WTC11 (cell line): ENCODE data around the gene PSMF1.

Source experiments
- CREB1 ChIP-seq: sonication (generic); formaldehyde crosslinking; IDR thresholded peaks from 2 replicates; pipeline ENCODE4 v1.8.0; 2023; ENCODE audit warnings: mild to moderate bottlenecking, missing genetic modification reagents
- CREM ChIP-seq: sonication (generic); formaldehyde crosslinking; IDR thresholded peaks from 2 replicates; pipeline ENCODE4 v1.8.1; 2022; ENCODE audit warnings: mild to moderate bottlenecking, missing genetic modification reagents, moderate library complexity
- CTCF ChIP-seq: fragments of 200-600 bp; IDR thresholded peaks from 2 replicates; pipeline ENCODE4 v1.8.0; 2022; ENCODE audit warnings: antibody characterized with exemption
- ESRRA ChIP-seq: sonication (generic); formaldehyde crosslinking; IDR thresholded peaks from 2 replicates; pipeline ENCODE4 v1.8.1; 2022; ENCODE audit warnings: mild to moderate bottlenecking, missing genetic modification reagents, borderline replicate concordance
- MXD4 ChIP-seq: fragments of 250-450 bp; sonication (Bioruptor Pico); IDR thresholded peaks from 2 replicates; pipeline ENCODE4 v1.8.0; 2021; ENCODE audit warnings: mild to moderate bottlenecking, moderate library complexity, borderline replicate concordance
- OVOL2 ChIP-seq: fragments of 250-450 bp; sonication (Bioruptor Pico); IDR thresholded peaks from 2 replicates; pipeline ENCODE4 v1.9.0; 2021; ENCODE audit warnings: mild to moderate bottlenecking, borderline replicate concordance
- ZNF263 ChIP-seq: sonication (generic); formaldehyde crosslinking; IDR thresholded peaks from 2 replicates; pipeline ENCODE4 v1.8.1; 2022; ENCODE audit warnings: low read depth, mild to moderate bottlenecking, moderate library complexity, missing genetic modification reagents

GRCh38 chr20:1119128-1119505 lies 715 bp downstream of the PSMF1 start:
- TF ChIP-seq OVOL2: no peak
- TF ChIP-seq CTCF: no peak
- TF ChIP-seq CREB1 (CRISPR knock-in tag): no peak
- TF ChIP-seq ESRRA (CRISPR knock-in tag): no peak
- no peak for TF ChIP-seq ZNF263 (CRISPR knock-in tag)
- TF ChIP-seq CREM (CRISPR knock-in tag): no peak
- TF ChIP-seq MXD4 (CRISPR knock-in tag): no peak
